HG02884 (cell line): Measurements from ENCODE around the gene MAGEA9.
A peak's percentile ranks its signal among the peaks of the same experiment; 100 is the strongest.
"Not testable (repeated sequence)": the region's sequence is repeated elsewhere in the genome, so short reads cannot be mapped to it uniquely, and the experiment has no call there.

Experiments
- ATAC-seq: cut with Tn5 transposase; IDR thresholded peaks from one replicate; pipeline ENCODE4 v1.9.1; 2021; ENCODE audit warnings: mild to moderate bottlenecking, moderate library complexity; ENCODE audit not compliant: unreplicated experiment

Gene MAGEA9

DNA sequence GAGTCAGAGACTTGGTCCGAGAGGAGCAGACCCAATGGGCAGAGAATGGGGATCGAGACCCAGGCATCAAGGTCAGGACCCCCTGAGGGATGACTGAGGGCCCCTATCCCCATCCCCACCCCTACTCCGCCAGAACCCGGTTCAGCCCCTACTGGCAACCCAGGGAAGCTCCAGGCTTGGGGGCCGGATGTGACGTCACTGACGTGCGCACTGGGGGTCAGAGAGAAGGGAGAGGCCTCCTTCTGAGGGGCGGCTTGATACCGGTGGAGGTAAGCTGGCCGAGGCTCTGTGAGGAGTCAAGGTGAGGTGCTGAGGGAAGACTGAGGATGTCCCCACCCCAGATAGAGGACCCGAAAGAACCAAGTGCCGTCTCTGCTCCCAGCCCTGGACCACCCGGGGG is at the start of gene MAGEA9:
Gene MAGEA9 (plus strand): TSS at position 204 of the 400 bp plus-strand sequence. CDS start 4,281 bp downstream, outside the sequence.
- not testable (repeated sequence) for ATAC-seq

- ATAC-seq = not testable (repeated sequence)
Measured at GRCh38 chrX:149742269-149742668, 39.5 kb upstream of the MAGEA9 start.

DNA sequence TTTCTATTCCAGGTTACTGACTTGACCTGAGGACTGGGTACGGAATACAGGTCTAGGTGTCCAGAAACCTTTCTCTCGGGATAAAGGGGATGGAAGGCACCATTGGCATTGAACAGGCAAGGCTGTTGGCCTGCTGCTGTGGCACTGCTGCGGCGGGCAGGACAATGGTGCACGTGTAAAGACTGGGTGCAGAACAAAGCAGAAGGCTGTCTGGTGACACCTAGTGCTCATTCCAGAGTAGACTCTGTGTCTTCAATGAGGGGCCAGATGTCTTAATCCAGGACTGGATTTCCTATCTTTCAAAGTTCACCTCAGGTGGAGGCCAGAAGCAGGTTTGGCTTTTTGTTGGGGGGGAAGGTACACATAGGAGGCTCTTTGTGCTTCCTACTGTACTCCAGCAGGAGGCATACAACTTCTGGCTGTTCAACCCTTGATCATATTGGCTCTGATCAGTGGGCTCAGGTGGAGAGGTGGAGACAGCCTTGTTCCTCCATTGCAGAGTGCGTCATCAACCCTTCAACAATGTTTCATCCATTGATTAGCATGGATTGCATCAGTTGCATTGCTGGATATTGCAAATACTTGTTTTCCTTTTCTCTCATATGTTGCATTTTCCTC is 35.2 kb upstream of the MAGEA9 start:
- ATAC-seq = not testable (repeated sequence)

- no peak for ATAC-seq
Measured at GRCh38 chrX:149757206-149758067, 24.3 kb upstream of the MAGEA9 start.

GRCh38 chrX:149758068-149758714 is 23.5 kb upstream of the MAGEA9 start:
- ATAC-seq = no peak

- ATAC-seq = not testable (repeated sequence)
Measured at GRCh38 chrX:149758715-149759078, 23.0 kb upstream of the MAGEA9 start.

DNA sequence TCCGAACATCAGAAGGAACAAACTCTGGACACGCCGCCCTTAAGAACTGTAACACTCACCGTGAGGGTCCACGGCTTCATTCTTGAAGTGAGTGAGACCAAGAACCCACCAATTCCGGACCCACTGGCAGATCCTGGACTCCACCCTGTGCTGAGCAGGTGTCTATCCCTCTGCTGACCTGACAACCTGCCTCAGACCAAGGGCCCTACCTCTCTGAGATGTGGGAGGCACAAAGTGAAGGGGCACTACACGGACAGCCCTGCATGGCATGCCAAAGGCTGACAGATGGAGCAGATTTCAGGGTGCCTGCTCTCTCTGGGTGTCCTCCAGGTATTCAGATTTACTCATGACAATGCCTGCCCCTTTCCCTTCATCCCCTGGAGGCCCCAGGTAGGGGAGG is 21.9 kb upstream of the MAGEA9 start:
- no peak for ATAC-seq

DNA sequence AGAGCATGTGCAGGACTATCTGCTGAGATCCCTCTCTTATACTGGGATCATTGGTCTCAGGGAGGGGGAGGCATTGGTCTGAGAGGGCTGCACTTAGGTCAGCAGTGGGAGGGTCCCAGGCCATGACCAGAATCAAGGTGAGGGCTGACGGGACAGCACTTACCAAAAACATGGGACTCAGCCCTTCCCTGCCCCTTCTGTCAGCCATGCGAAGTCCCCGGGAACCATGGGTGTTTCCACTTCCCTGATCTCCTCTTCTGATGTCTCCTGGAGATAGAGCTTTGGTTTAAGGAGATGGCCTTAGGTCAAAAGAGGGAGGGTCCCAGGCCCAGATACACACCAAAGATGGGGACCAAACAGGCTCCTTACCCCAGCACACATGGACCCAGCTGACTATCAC is 20.8 kb upstream of the MAGEA9 start:
- ATAC-seq = no peak

DNA sequence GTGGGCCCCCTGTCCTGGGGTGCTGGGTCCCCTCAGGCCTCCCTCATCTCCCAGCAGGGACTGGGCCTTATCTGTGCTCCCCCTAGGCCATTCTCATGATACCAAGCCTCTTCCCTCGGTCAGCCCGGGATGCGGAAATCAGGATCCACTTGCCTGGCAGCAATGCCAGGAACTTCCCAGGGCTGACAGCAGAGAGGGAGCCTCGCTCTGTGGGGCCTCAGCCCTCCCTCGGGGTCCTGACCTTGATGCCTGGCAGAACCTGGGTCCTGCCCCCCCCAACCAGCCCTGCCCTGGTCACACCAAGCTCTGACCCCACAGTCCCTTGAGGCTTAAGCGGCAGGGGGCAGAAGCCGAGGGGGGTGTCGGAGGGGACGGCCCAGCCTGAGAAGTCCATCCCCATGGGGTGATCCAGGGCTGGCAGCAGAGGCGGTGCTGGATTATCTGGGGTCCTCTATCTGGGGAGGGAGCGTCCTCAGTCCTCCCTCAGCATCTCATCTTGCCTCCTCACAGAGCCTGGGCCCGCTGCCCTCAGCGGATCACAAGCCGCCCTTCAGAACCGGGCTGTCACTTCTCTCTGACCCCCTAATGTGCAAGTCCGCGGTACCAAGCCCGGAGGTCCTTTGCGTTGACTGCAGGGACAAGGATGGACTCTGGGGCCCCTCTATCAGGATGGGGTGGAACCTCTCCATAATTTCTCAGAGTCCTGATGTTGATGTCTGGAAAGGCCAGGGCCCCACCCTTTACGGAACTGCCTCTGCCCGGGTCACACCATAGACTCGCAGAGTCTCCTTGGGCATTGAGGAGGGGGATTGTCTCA is 19.7 kb upstream of the MAGEA9 start:
- not testable (repeated sequence) for ATAC-seq

DNA sequence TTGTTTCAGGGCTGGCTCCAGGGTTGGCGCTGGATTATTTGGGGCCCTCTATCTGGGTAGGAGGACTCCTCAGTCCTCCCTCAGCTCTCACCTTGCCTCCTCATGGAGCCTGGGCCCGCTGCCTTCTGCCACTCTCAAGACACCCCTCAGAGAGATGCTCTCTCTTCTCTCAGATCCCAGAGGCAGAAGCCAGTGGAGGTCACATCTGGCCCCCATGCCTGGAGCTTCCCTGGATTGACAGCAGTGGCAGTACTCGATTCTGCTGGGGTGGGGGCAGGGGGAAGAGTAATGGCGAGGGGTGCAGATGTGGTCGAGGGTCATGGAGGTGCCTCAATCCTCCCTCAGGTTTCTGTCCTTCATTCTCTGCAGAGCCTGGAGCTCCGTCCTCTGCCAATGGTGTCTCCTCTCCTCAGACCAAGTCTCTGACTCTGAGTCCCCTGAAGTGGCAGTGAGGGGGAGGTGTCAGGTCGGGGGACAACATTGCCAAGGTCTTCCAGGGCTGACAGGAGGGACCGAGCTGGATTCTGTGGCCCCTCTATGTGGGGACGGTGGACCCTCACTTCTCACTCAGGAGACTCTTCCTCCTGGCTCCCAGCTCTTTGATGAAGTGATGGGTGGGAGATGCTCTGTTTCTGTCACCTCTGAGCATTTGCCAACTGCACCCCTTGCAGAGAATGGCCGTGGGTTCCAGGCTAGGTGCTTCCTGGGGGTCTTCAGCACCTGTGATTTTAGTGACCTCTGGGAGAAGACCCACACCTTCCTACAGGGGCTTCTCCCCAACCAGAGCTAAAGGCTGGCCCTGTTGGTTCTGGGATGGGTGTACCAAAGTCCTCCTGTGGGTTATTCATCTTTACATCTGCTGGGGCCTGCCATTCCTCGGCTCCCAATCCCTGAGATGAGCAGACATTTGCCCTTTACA is 18.8 kb upstream of the MAGEA9 start:
- ATAC-seq = no peak

- ATAC-seq = not testable (repeated sequence)
Measured at GRCh38 chrX:149770344-149770743, 11.4 kb upstream of the MAGEA9 start.

DNA sequence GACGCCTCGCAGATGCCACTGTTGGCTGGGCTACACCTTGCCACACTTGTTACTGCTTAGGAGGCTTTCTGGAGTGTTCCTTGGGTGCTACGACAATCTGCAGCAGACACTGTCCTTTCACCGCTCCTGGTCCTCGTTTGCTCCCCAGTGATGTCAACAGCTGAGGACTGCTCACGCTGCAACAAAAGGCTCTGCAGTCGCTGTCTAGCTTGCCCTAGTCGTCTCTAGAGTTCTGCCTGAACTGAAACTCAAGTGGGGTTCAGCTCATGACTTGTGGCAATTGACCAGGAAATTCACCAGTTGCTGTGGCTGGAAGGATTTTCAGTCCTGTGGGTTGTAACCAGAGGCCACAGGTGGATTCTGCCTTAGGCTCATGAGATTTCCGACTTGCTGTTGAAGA is 8.7 kb upstream of the MAGEA9 start:
- not testable (repeated sequence) for ATAC-seq

GRCh38 chrX:149773768-149774167 is 8.0 kb upstream of the MAGEA9 start, which contains the start of gene HSFX1:
HSFX1 (plus strand) TSS chrX:149774068; CDS start chrX:149774682, 614 bp downstream.
- ATAC-seq = not testable (repeated sequence)

- ATAC-seq = not testable (repeated sequence)
Measured at GRCh38 chrX:149777999-149778398, 3.7 kb upstream of the MAGEA9 start.

DNA sequence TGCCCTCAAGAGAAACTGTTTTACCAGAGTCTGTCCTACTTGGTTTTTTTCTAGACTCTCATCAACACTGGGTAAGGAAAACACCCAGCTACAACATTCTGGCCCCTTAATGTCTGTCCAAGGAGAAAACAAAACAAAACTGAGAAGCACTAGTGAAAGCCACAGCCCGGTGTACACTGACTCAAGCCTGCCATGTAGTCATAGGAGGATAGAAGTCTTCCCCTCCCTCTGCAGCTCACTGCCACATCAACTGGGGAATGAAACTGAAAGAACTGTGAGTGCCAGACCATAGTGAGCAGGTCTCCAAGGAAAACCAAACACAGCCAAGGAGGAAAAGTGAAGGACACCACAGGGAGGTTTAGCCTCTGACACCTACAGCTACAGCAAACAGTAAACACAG is 13.8 kb downstream of the MAGEA9 start:
- ATAC-seq = peak; percentile 100

GRCh38 chrX:149799095-149799714 is 17.5 kb downstream of the MAGEA9 start:
- ATAC-seq = no peak

DNA sequence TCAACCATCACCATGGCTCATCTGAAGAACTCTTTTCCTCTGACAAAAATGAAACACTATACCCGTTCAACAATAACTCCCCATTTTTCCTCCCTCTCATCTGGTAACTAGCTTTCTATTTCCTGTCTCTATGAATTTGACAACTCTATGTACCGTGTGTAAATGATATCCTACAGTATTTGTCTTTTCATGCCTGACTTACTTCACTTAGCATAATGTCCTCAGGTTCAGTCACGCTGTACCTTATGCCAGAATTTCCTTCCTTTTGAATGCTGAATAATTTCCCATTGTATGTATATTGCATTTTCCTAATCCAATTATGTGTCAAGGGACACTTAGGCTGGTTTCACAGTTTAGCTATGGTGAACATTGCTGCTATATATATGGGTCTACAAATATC is 18.2 kb downstream of the MAGEA9 start:
- no peak for ATAC-seq

GRCh38 chrX:149803458-149804062 is 21.8 kb downstream of the MAGEA9 start:
- ATAC-seq = no peak

GRCh38 chrX:149804102-149804501 is 22.4 kb downstream of the MAGEA9 start:
- ATAC-seq = no peak
